Activated CD8-positive, alpha-beta memory T cell treated with anti-CD3 and anti-CD28 coated beads, Interleukin-2, amount 50 U/mL, for 4 hours (primary cell): ENCODE measurements around the gene LBHD2.

Experiments used
- DNase-seq: peaks from one replicate; pipeline ENCODE4 v3.0.0-alpha.2; 2020

LBHD2 gene

GRCh38 chr14:103091041-103091882 is 7.3 kb downstream of the LBHD2 start:
- DNase-seq: peak; percentile 81

DNA sequence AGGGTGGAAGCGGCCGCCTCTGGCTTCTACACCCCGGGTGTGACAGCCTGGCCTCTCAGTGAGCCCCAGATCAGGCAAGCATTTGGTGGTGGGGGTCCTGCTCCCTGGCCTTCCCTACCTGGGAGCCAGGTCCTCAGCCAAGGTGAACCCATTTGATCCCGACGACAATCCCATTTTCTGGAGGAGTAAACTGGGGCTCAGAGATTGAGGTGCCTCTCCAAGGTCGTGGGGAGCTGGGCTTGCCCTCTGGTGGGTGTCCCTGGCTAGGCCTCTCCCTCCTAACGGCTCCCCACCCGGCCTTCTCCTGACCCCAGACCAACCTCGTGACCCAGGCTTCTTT is 7.8 kb downstream of the LBHD2 start:
- no peak for DNase-seq

DNA sequence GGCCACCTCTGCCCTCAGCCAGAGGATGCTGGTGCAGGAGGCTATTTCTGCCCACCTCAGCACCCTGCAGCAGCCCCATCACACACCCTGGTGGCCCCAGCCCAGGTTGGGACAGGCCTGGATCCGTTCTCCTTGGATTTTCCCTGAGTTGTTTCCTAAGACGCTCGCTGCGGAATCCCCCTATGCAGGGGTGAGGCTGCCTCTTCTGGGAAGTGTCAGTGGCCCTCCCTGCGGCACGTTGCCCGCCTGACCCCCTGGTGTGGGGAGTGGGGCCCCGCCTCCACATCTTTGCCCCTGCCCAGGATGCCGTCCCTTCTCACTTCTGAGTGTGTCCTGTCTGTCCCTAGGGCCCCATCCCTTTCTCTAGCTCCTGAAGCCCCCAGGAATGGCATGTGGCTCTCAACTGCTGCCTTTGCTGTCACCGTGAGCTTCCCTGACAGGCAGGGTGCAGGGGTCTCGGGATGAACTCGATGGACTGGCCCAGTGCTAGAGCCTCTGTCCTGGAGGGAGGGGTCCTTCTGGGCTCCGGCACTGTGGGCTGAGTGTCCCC is 9.9 kb downstream of the LBHD2 start:
- DNase-seq: no peak

- DNase-seq: no peak
These were observed 10.6 kb downstream of the LBHD2 start, which contains the start of gene EXOC3L4 for GRCh38 chr14:103094406-103095209. Gene EXOC3L4 (plus strand): TSS chr14:103094725. CDS start chr14:103100220, 5,495 bp downstream.

DNA sequence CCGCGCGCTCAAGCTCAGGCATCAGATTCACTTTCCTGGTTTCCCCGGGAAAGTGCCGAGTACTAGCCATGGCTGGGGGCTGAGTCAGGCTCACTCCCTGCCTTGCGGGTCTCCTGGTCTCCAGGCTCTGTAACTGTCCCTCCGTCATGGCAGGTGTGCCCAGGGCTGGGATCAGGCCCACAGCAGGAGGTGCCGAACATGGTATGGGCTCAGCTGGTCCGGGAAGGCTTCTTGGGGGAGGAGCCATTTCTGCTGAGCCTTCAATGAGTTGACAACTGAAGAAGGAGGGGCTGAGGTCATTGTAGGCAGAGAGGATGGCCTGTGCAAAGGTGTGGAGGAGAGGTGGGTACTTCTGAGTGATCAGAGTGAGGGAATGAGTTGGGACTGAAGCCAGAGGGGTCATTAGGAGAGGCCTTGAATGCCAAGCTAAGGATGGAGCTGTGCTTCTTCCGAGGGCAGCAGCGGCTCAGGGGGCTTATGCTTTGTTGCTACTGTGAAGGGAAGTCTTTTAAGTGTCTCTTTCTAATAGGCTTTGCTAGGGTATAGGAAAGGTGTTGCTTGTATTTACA is 11.3 kb downstream of the LBHD2 start:
- DNase-seq: no peak

- no peak for DNase-seq
These were observed 12.4 kb downstream of the LBHD2 start for GRCh38 chr14:103096387-103096786.

GRCh38 chr14:103097244-103097993 is 13.4 kb downstream of the LBHD2 start:
- no peak for DNase-seq

DNA sequence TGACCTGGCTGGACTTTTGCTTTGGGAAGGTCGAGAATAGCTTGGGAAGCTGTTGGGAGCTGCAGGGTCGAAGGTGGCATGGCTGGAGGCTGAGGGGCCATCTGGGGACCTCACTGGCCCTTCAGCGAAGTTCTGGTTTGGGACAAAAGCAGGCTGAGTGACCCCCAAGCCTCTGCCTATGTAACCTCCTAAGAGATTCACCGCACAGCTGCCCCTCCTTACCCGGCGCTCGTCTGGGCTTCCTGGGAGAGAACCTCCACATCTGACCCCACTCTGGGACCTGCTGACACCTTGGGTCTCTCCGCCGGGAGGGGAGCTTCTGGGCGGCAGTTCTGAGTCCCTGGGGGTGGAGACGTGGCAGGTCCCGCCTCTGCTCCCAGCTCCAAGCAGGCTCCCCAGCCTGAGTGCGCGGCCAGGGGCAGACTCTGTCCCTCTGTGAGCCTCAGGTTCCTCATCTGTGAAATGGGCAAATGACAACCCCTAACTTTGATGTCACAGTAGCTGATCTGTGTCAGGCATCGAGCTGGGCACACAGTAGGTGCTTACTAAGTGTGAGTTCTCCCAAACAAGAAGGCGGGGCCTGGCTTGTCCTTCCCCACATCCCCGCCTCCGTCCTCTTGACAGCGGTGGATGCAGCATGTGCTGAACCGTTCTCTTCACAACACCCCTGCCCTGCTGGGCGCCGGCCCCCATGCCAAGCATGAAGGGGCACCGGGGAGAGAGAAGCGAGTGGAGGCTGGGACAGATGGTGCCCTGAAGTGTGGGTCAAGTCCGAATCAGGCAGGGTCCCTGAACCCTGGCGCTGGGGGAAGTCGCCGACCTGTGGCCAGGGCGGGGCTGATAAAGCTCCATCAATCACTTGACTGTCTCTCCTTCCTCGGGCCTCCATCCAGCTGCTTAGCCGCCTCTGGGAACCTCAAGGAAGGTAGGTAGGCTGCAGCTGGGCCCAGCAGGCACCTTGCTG is 14.3 kb downstream of the LBHD2 start:
- no peak for DNase-seq

- DNase-seq: no peak
These were observed 15.2 kb downstream of the LBHD2 start for GRCh38 chr14:103099081-103099732.

DNA sequence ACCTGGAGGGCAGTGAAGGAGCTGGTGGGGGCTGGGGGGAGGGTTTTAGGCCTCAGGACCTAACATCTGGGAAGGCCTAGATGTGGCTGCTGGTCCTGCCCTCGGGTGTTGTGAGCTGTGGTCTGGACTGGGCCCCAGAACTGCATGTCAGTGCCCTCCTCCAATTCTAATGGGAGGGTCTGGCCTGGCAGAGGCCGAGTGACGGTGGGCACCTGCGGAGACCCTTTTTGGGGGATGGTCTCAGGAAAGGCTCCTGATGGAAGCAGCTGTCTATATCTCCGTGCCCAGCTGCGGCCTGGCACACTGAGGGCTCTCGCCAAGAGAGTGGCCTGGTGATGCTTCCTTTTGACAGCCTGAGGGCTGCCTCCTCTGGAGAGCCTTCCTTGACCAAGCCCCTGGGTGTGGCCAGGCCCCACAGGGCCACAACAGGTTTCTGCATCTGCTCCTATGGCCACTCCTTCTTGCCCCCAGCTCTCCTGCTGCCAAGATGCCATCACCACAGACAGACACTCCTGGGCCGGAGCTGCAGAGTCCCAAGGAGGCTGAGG is 15.8 kb downstream of the LBHD2 start:
- no peak for DNase-seq

DNA sequence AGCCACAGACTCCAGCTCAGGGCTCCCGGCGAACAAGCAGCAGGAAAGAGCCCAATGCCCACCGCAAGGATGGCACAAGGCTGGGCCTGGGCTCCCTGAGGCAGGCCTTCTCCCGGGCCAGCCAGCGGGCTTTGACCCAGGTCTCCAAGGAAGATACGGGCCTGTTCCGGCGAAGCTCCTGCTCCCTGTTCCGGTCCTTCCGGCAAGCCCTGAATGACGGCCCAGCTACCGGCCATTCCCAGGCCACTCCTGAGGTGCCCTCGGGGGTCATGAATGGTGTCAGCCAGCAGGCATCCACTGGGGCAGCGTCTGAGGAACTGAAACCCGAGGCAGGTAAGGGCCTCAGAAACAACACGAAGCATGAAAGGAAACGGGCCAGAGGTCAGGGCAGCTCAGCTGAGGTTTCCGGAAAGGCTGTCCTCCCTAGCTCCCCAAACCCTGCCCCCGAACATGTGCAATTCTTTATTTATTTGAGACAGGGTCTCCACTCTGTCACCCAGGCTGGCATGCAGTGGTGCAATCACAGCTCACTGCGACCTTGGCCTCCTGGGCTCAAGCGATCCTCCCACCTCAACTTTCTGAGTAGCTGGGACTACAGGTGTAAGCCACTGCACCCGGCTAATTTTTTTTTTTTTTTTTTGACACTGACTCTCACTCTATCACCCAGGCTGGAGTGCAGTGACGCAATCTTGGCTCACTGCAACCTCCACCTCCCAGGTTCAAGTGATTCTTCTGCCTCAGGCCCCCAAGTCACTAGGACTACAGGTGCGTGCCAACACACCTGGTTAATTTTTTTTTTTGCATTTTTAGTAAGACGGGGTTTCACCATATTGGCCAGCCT is 16.5 kb downstream of the LBHD2 start:
- no peak for DNase-seq

DNA sequence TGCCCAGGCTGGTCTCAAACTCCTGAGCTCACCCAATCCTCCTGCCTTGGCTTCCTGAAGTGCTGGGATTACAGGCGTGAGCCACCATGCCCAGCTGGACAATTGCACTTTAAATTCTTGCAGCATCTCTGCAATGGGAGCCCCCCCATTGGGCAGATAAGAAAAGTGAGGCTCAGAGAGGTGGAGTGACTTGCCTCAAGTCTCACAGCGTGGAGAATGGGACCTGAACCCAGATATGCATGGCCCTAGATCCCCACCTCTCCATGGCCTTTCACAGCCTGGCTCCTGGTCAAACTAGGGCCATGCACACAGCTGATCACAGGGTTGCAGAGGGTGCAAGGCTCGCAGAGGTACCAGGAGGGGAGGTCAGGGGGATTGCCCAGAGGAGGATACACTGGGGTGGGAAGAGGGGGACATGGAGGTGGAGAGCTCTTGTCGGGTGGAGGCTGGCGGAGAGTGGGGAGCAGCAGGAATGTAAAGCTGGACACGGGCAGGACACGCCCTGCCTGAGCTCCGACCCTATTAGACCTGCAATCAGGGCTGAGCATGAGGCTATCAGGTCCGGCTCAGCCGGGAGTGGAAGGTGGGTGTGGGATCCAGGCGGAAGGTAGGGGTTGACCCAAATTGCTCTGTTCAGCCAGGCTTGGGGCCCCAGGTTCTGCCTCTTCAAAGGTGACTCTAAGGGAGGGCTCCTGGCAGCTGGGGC is 17.4 kb downstream of the LBHD2 start:
- DNase-seq: no peak

DNA sequence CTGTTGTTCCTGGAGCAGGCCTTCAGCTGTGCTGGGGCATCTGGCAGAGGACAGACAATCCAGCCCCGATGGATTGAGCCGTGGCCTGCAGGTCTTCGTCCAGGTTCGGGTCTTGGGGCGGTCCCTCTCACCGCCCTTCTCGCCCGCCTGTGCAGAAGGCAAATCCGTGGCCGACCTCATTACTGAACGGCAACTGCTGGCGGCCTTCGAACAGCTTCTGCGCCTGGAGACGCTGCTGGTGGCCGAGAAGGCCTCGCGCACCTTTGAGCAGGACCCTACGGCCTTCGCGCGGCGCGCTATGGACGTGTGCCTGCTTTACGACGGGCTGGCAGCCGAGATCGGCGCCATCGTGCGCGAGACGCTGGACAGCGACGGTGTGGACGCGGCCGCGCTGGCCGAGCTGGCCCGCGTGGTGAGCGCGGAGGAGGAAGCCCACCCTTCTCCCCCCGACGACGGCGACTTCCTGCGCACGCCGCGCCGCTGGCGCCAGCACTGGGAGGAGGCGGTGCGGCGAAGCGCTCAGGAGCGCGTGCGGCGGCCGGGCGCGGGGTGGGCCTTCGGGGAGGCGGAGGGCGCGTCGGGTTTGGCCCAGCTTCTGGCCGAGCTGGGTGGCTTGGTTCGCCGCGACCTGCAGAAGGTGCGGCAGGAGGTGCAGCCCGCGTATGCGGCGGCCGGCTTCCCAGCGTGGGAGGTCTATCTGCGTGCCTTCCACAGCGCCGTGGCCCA is 18.1 kb downstream of the LBHD2 start:
- DNase-seq: no peak

- DNase-seq: no peak
These were observed 18.8 kb downstream of the LBHD2 start for GRCh38 chr14:103102689-103103260.

GRCh38 chr14:103103461-103104388 is 19.7 kb downstream of the LBHD2 start:
- DNase-seq: no peak

DNA sequence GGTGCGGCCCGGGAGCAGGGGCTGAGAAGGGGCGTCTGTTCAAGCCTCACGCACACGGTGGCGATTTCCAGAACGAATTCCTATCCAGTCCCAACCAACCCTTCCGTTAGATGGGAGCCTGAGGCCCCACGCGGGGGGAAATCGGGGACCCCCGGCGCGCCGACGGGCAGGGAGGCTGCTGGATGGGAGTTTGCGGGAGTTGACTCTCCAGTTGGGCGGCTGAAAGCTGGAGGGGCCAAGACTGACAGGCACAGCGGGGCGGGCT is 20.3 kb downstream of the LBHD2 start:
- DNase-seq: no peak
